Measurements from ENCODE around the gene COL4A1.

- TF ChIP-seq ZFP91 (CRISPR knock-in tag; IDR thresholded peaks at IDR 0.05; ENCODE audit: borderline replicate concordance) = no peak
- no peak for TF ChIP-seq ZNF746 (CRISPR knock-in tag; IDR thresholded peaks at IDR 0.05)
- TF ChIP-seq CTCF (CRISPR knock-in tag; IDR thresholded peaks at IDR 0.05) = no peak
- TF ChIP-seq CBX2 (IDR thresholded peaks at IDR 0.05; ENCODE audit: low read depth, low read length) = no peak
- no peak for TF ChIP-seq CBX2 (CRISPR knock-in tag; IDR thresholded peaks at IDR 0.05; ENCODE audit: low read depth)
- TF ChIP-seq ZNF639 (CRISPR knock-in tag; conservative IDR thresholded peaks at IDR 0.05) = no peak
- no peak for TF ChIP-seq DZIP1 (CRISPR knock-in tag; IDR thresholded peaks at IDR 0.05)
- no peak for TF ChIP-seq ZNF777 (CRISPR knock-in tag; IDR thresholded peaks at IDR 0.05)
- no peak for TF ChIP-seq MAFK (conservative IDR thresholded peaks at IDR 0.05 in 1 of 2, IDR thresholded peaks at IDR 0.05 in 1 of 2; ENCODE audit: low read length in 2 of 2)
- no peak for TF ChIP-seq ZNF337 (CRISPR knock-in tag; IDR thresholded peaks at IDR 0.05; ENCODE audit: borderline replicate concordance, low read depth)
- TF ChIP-seq CREB1 (IDR thresholded peaks at IDR 0.05) = no peak
- TF ChIP-seq CREB1 (CRISPR knock-in tag; IDR thresholded peaks at IDR 0.05) = no peak
- TF ChIP-seq ZNF839 (CRISPR knock-in tag; IDR thresholded peaks at IDR 0.05; ENCODE audit: borderline replicate concordance) = no peak
- TF ChIP-seq ZNF24 (IDR thresholded peaks at IDR 0.05) = no peak
- no peak for TF ChIP-seq ZBTB34 (CRISPR knock-in tag; IDR thresholded peaks at IDR 0.05)
- no peak for TF ChIP-seq HCFC1 (IDR thresholded peaks at IDR 0.05; ENCODE audit: low read depth, low read length)
These were observed 137.7 kb downstream of the COL4A1 start for GRCh38 chr13:110168999-110169933.
